ENCODE data around the gene ERF.
A peak's percentile ranks its signal among the peaks of the same experiment; 100 is the strongest.

ERF gene

GRCh38 chr19:42234364-42234763 is 20.6 kb downstream of the ERF start:
- DNase-seq, result no peak

DNA sequence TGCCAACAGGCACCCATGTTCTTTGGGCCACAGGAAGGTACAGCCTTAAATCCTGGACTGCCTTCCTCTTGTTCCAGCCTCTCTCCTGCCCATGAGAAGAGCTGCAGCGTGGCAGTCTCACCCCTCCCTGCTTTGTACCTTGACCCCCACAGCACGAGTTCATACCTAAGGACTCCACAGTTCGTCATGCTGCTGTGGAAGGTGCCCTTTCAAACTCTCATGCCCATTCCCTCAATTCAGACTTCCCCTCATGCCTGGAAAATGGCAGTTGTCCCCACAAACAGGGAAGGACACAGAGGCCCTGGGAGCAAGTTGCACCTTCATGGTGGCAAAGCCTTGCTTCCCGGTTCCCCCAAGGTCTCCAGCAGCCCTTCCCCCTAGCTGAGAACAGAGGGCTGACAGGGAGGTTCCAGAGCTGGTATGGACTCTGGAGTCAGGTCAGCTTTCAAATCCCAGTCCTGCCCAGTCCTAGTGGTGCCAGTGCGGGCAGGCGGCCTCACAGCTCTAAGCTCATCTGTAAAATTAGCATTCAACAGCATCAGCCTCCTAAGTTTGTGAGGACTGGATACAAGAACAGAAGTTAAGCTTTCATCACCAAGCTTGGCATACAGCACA is 21.1 kb downstream of the ERF start:
- no peak for DNase-seq

GRCh38 chr19:42233106-42233505 is 21.8 kb downstream of the ERF start:
- DNase-seq, result no peak

DNA sequence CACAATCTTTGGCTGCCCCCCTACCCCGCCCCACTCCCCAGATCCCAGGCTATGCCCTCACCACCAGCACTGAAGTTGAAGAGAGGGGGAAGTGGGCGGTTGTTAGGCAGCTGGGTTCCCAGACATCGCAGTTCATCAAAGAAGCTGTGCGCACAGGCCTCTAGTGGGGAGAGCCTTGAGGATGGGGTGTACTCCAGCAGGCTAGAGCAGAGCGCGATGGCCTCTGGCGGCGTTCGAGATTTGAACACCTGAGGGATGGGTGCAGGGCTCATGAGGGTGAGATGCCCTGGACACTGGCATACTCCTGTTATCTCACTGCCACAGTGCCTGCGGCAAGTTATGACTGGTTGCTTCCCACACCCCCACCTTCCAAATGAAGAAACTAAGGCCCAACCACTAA is 22.5 kb downstream of the ERF start:
- no peak for DNase-seq

DNA sequence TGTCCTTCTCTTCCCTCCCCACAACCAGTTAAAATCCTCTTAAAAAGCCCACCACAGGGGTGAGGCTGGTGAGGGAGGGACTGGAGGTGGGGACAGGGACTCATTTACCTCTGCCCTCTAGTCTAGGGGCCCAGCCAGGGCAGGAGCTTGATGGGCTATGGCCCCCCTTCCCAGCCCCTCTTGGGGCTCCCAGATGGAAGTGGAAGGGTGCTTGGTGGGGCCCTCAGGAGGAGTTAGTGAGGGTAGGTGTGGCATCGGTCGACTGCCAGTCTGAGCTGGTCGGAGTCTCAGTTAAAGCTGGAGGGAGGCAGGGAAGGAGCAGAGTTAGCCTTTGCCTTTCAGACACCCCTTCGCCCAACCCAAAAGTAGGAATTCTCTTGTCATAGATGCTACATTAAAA is 24.4 kb downstream of the ERF start:
- DNase-seq, result no peak

- DNase-seq, result no peak
Measured at GRCh38 chr19:42229855-42230351, 25.0 kb downstream of the ERF start.

GRCh38 chr19:42229301-42229854 is 25.6 kb downstream of the ERF start:
- DNase-seq, result no peak

DNA sequence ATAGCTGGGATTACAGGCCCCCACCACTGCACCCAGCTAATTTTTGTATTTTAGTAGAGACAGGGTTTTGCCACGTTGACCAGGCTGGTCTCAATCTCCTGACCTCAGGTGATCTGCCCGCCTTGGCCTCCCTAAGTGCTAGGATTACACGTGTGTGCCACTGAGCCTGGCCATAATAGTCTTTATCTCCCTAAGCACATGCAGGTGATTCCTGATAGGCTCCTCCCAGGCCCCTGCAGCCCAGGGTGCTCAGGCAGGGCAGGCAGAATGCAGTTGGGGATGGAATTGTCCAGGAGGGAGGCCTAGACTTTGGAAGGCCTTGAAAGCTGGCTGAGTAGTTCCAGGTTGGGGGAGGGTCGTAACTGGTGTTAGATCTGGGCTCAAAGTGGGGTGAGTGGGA is 26.3 kb downstream of the ERF start:
- DNase-seq, result no peak

GRCh38 chr19:42226886-42227285 is 28.0 kb downstream of the ERF start:
- no peak for DNase-seq

GRCh38 chr19:42225718-42226292 is 29.1 kb downstream of the ERF start:
- DNase-seq, result no peak

DNA sequence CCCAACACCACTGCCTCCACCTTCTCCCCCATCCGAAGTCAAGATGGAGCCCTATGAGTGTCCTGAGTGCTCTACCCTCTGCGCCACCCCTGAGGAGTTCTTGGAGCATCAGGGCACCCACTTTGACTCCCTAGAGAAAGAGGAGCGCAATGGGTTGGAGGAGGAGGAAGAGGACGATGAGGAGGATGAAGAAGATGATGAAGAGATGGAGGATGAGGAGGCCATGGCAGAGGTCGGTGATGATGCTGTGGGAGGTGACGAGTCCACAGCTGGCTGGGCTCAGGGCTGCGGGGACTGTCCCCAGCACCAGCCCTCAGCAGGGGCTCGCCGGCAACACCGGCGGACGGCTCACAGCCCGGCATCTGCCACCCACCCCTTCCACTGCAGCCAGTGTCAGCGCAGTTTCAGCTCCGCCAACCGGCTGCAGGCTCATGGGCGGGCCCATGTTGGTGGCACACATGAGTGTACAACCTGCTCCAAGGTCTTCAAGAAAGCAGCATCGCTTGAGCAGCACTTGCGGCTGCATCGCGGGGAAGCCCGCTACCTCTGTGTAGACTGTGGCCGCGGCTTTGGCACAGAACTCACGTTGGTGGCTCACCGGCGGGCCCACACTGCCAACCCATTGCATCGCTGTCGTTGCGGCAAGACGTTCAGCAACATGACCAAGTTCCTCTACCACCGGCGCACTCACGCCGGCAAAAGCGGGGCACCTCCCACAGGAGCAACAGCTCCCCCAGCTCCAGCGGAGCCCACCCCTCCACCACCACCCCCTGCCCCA is 29.8 kb downstream of the ERF start:
- no peak for DNase-seq

DNA sequence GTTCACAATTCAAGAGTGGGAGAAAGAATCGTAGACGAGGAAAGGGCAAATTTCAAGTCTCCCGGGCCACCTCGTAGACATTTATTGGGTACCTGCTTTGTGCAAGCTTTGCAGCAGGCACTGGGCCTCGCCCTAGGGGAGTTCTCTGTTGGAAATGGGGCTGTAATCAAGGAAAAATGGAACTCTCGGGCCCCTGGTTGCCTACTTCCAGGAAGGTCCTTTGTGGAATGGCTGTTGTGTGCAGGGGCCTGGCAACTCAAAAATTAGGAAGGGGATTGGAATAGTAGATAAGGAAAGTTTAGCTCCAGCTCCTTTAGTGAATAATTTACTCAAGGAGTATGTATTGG is 34.2 kb downstream of the ERF start:
- DNase-seq, result no peak

GRCh38 chr19:42219812-42220750 is 34.8 kb downstream of the ERF start, which contains the start of gene ZNF526:
TSS of gene ZNF526 (plus strand) at chr19:42220312. CDS start at chr19:42224404, 4,092 bp downstream.
- peak; percentile 97 for DNase-seq

GRCh38 chr19:42217520-42218437 is 37.1 kb downstream of the ERF start, which contains the start of gene DEDD2:
TSS of gene DEDD2 (minus strand) at chr19:42217677. CDS start at chr19:42217007, 670 bp downstream.
- DNase-seq, result peak; percentile 94

GRCh38 chr19:42216653-42217519 is 38.0 kb downstream of the ERF start:
- DNase-seq, result no peak

- DNase-seq, result no peak
Measured at GRCh38 chr19:42214810-42215485, 40.0 kb downstream of the ERF start.

DNA sequence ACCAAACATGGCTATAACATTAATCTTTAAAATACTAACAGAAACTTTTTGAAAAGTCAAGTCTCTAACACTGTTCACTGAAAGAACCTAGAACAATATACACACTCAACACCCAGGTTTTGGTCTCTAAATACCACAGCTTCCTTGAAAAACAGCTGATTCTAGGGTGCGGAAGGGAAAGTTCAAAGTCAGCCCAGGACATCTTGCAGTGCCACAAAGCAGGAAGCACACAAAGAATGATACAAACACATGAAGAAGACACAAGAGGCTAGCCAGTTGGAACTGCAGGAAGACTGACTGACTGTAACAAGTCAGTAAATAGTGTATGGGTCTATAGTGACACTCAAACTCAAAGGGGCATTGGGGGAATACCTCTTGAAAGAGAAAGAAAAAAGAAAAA is 42.0 kb downstream of the ERF start:
- no peak for DNase-seq

- DNase-seq, result no peak
Measured at GRCh38 chr19:42208612-42209011, 46.3 kb downstream of the ERF start.

DNA sequence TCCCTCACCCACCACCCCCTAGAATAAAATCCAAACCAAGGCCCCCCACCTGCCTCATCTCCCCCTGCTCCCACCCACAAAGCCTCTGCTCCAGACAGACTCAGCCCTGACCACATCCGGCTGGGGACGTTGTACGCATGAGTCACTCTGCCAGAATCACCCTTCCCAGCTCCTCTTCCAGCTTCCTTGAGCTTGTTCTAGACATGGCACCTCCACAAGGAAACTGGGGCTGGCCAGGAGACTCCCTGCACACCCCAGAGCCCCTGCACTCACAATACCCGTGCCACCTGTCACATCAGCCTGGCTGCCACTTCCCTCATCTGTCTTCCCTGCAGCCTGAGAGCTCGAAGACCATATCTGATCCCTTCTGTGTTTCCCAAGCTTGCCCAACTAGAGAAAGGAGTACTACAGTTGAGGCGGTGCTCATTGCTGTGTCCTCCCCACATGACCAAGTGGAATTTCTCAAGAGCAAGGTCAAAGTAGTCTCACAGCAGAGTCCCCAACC is 47.1 kb downstream of the ERF start:
- no peak for DNase-seq

Measured in NCI-H1694 (cell line).